ENCODE results near the gene CFI.

GRCh38 chr4:109752525-109752924, 49.3 kb downstream of the CFI start:
- TF ChIP-seq EZH2 (IDR thresholded peaks at IDR 0.05; ENCODE audit: insufficient read depth, poor library complexity, severe bottlenecking) = no peak
- no peak for TF ChIP-seq EZH2phosphoT487 (IDR thresholded peaks at IDR 0.05; ENCODE audit: insufficient read depth, low read depth)
